Heart left ventricle (tissue), 16 donors: Measurements from ENCODE around the gene RXRB. TPM values are rescaled to one million over a fixed set of nuclear protein-coding genes. Genes with fewer than 3 reads are reported as not detected.

Source experiments
- ATAC-seq, 4 donors: fragments of 200-7000 bp; cut with Tn5 transposase; one replicate each; pipeline ENCODE4 v1.9.1; 2020 to 2022; ENCODE audit warnings: moderate library complexity in 4 of 4, mild to moderate bottlenecking in 3 of 4, moderate number of reproducible peaks in 1 of 4
- DNase-seq, 5 donors: peaks; one replicate each; pipeline ENCODE4 v3.0.0-alpha.2; 2020
- H3K27ac ChIP-seq, 12 donors: fragments of 200-600 bp; sonication (generic) in 4 of 12; one replicate each; pipeline versions ENCODE4 v1.5.0 to v1.8.0; 2016 to 2022; ENCODE audit warnings: mild to moderate bottlenecking in 2 of 12
- H3K27me3 ChIP-seq, 9 donors: fragments of 200-600 bp; sonication (generic) in 2 of 9; one replicate each; pipeline versions ENCODE4 v1.5.1 to v1.8.0; 2016 to 2022; ENCODE audit warnings: mild to moderate bottlenecking in 3 of 9
- H3K36me3 ChIP-seq, 9 donors: fragments of 200-600 bp; sonication (generic) in 2 of 9; one replicate each; pipeline versions ENCODE4 v1.5.0 to v1.8.0; 2018 to 2022; ENCODE audit warnings: mild to moderate bottlenecking in 2 of 9
- H3K4me1 ChIP-seq, 12 donors: fragments of 200-600 bp; sonication (generic) in 4 of 12; one replicate each; pipeline versions ENCODE4 v1.5.0 to v1.8.0; 2016 to 2022; ENCODE audit warnings: mild to moderate bottlenecking in 3 of 12
- H3K4me3 ChIP-seq, 12 donors: fragments of 200-600 bp; sonication (generic) in 4 of 12; one replicate each; pipeline versions ENCODE4 v1.5.0 to v1.8.0; 2017 to 2022; ENCODE audit warnings: mild to moderate bottlenecking in 9 of 12, moderate library complexity in 4 of 12
- H3K9me3 ChIP-seq, 12 donors: fragments of 200-600 bp; sonication (generic) in 4 of 12; one replicate each; pipeline versions ENCODE4 v1.5.0 to v1.8.0; 2016 to 2022; ENCODE audit warnings: mild to moderate bottlenecking in 1 of 12
- CTCF ChIP-seq, 12 donors: fragments of 200-600 bp; sonication (generic) in 4 of 12; IDR thresholded peaks; one replicate each; pipeline versions ENCODE4 v1.5.0 to v1.8.0; 2018 to 2022; ENCODE audit warnings: antibody characterized with exemption in 12 of 12, mild to moderate bottlenecking in 5 of 12
- POLR2A ChIP-seq, 2 donors: fragments of 450-650 bp; IDR thresholded peaks; one replicate each; pipeline ENCODE4 v1.6.1; 2017; ENCODE audit warnings: antibody characterized with exemption in 2 of 2, mild to moderate bottlenecking in 2 of 2, moderate library complexity in 2 of 2
- WGBS, 4 donors: extraction: QIAGEN DNeasy Blood & Tissue Kit in 2 of 4; methylation state at CpG; one replicate each; pipeline versions ENCODE4 v1.1.5 to v1.1.7; 2013 to 2018; 5-methylcytosine and 5-hydroxymethylcytosine counted together
- intact Hi-C, 10 donors: fragments of 100-400 bp; cut with DNase I; formaldehyde crosslinking; loops; one replicate each; pipeline versions ENCODE4 v1.11.1 to v1.14.2; 2022
- polyA plus RNA-seq, 2 donors: library from polyadenylated mRNA; stranded (reverse); fragments of 200-250 nt; gene quantifications; one replicate each; pipeline ENCODE4 v1.2.3, GENCODE V29; 2013
- total RNA-seq, 9 donors: library from RNA; depleted of rRNA in 2 of 9; stranded (reverse); fragments of >200 nt in 2 of 9; fragmentation: NEBNext Ultra II Directional in 3 of 9; extraction: Animal tissue kit (Norgen Biotek cat#: 25700) in 3 of 9; gene quantifications; one replicate each; pipeline versions ENCODE4 v1.1.0 to v1.2.4, GENCODE V29; 2016 to 2023
- donor health status: ischemic (EF 13 %, LVEDD 7.1; RV severe dilation, severe dysfunction).
- donor health status: healthy with polysubstance abuse.
- donor health status: DM: no; HTN: yes; CAD: no.
- donor health status: DM: no; HTN: no; CAD: no.
- donor health status: ischemic (EF 25% LVEDD 6.9; RV normal size, moderate dysfunction).
- donor health status: ischemic (EF 25% LVEDD 5.7; RV mildly dilated, moderate dysfunction).
- donor health status: healthy.
- donor health status: DM: yes; HTN: yes; CAD: no.
- donor health status: ischemic (EF 35%, LVEDD 5.7; RV mildly dilated, moderate dysfunction).
- donor health status: nonischemic (EF 11% LVEDD 7.7; RV severe dilation, severe dysfunction).
- donor health status: DM: yes; HTN: yes; CAD: no.
- donor health status: PGD.
- donor health status: ischemic (EF 29% LVEDD 5.4; RV normal size, mild dysfunction).
- donor health status: nonischemic (EF 23%, LVEDD 6.1; RV moderate dilation, normal function).

Gene RXRB
- total and polyA plus RNA-seq, 11 donors = 20.7 to 39.6 (median 29.8) TPM

- H3K4me3 ChIP-seq = no peak overlapping the region
- no peaks in the 10 kb centered on the region for H3K27me3 ChIP-seq
- no peak overlapping the region for H3K27ac ChIP-seq
- WGBS, 4 donors = 85 to 93% (median 88%) methylated on average over 9 to 11 of the region's 11 CpGs
- TF ChIP-seq CTCF (IDR thresholded peaks at IDR 0.05) = no peak
- no peak for TF ChIP-seq POLR2A (IDR thresholded peaks at IDR 0.05)
- no peaks in the 10 kb centered on the region for H3K4me1 ChIP-seq
- intact Hi-C loops = loop anchor here in 1 of 10 donors (1.0 kb wide), 1 partner anchor 25 kb away; no protein-coding TSS in a partner anchor
- no peaks in the 10 kb centered on the region for H3K9me3 ChIP-seq
- no peaks in the 10 kb centered on the region for H3K36me3 ChIP-seq
- DNase-seq (no peak), ATAC-seq (no peak)
Observed at GRCh38 chr6:33171016-33171879, 29.2 kb downstream of the RXRB start.

GRCh38 chr6:33170176-33171015, 30.1 kb downstream of the RXRB start:
- Histone ChIP-seq H3K27ac (no peak overlapping the region), H3K36me3 (no peaks in the 10 kb centered on the region), H3K9me3 (no peaks in the 10 kb centered on the region), H3K4me3 (no peak overlapping the region), H3K4me1 (no peaks in the 10 kb centered on the region), H3K27me3 (no peaks in the 10 kb centered on the region)
- WGBS, 4 donors = 85 to 90% (median 89%) methylated on average over 7 to 9 of the region's 9 CpGs
- intact Hi-C loops = loop anchor here in 1 of 10 donors (1.0 kb wide), 1 partner anchor 24 kb away; no protein-coding TSS in a partner anchor
- TF ChIP-seq CTCF (IDR thresholded peaks at IDR 0.05) (no peak), POLR2A (IDR thresholded peaks at IDR 0.05) (no peak)
- DNase-seq (no peak), ATAC-seq (no peak)

- H3K4me3 ChIP-seq = no peak overlapping the region
- no peak overlapping the region for H3K27ac ChIP-seq
- no peaks in the 10 kb centered on the region for H3K36me3 ChIP-seq
- DNase-seq (no peak), ATAC-seq (no peak)
- intact Hi-C loops = no loop called here
- no peaks in the 10 kb centered on the region for H3K27me3 ChIP-seq
- H3K4me1 ChIP-seq = no peaks in the 10 kb centered on the region
- H3K9me3 ChIP-seq = no peaks in the 10 kb centered on the region
- 90 to 97% (median 97%) methylated on average over 7 to 10 of the region's 10 CpGs for WGBS, 4 donors
- no peak for TF ChIP-seq CTCF (IDR thresholded peaks at IDR 0.05)
- no peak for TF ChIP-seq POLR2A (IDR thresholded peaks at IDR 0.05)
Observed at GRCh38 chr6:33169291-33170175, 30.9 kb downstream of the RXRB start.
